ENCODE results near the gene PAM. TPM values are rescaled to one million over a fixed set of nuclear protein-coding genes. Genes with fewer than 3 reads are reported as not detected.

PAM gene
- total RNA-seq, 2 donors from 2014 or later: 32.9 to 38.2 TPM

DNA sequence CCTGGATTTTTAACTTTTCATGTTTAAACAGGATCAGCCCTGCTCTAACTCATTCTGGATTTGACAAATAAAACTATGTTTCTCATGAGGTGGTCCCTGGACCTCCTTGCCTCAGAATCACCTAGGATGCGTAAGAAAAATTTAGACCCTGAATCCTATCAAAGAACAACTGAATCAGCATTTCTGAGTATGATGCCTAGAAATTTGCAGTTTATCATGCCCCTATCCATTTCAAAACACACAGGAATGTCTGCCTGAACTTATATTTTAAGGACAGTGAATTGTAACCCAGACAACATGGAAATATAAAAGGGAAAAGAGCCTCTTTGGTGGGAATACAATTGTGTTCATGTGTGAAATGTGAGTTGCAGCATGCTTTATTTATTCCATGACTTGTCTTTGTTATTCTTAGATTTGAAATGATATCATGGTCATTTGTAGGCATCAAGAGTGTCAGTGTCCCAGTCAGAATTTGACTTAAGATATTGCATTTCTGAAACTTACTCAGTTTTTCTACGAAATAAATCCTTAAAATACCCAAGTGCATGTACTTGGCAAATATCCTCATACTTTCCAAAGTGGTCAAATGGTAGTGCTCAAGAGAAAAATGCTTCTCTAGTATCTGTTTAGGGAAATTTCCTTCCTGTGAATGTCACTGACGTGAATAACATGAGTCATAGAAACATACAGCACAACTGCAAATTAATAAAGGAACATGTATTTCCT is 220.5 kb downstream of the PAM start:
- Mint-ChIP-seq H3K4me1 (peaks cover 6% of the 10 kb centered on the region), H3K27me3 (ENCODE audit: insufficient read depth) (no peaks in the 10 kb centered on the region), H3K4me3 (no peak overlapping the region), H3K36me3 (ENCODE audit: low read depth) (no peaks in the 10 kb centered on the region), H3K27ac (no peak overlapping the region), H3K9me3 (no peaks in the 10 kb centered on the region)
- Histone ChIP-seq H3K27me3 (ENCODE audit: control insufficient read depth, insufficient read depth, low read length, poor library complexity, severe bottlenecking) (no peaks in the 10 kb centered on the region), H3K36me3 (ENCODE audit: control insufficient read depth, insufficient read depth, low read length) (no peaks in the 10 kb centered on the region), H3K9me3 (ENCODE audit: control insufficient read depth, low read length) (no peaks in the 10 kb centered on the region), H3K4me1 (ENCODE audit: control insufficient read depth, insufficient read depth, low read length) (no peaks in the 10 kb centered on the region), H3K9ac (ENCODE audit: extremely low read depth, low read length, poor library complexity, severe bottlenecking) (no peak overlapping the region), H3K27ac (ENCODE audit: low read depth, low read length) (peak overlapping the region; percentile 3), H3K4me3 (ENCODE audit: low read length) (no peak overlapping the region)
- WGBS, 2 experiments (ENCODE audit: insufficient coverage in 1 of 2, insufficient read length in 1 of 2): 91% methylated on average over 3 of the region's 3 CpGs; no CpG with 5 or more reads in 1 of the 2 experiments
- no peak for DNase-seq
- TF ChIP-seq, protein P1, sequence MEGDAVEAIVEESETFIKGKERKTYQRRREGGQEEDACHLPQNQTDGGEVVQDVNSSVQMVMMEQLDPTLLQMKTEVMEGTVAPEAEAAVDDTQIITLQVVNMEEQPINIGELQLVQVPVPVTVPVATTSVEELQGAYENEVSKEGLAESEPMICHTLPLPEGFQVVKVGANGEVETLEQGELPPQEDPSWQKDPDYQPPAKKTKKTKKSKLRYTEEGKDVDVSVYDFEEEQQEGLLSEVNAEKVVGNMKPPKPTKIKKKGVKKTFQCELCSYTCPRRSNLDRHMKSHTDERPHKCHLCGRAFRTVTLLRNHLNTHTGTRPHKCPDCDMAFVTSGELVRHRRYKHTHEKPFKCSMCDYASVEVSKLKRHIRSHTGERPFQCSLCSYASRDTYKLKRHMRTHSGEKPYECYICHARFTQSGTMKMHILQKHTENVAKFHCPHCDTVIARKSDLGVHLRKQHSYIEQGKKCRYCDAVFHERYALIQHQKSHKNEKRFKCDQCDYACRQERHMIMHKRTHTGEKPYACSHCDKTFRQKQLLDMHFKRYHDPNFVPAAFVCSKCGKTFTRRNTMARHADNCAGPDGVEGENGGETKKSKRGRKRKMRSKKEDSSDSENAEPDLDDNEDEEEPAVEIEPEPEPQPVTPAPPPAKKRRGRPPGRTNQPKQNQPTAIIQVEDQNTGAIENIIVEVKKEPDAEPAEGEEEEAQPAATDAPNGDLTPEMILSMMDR (conservative IDR thresholded peaks at IDR 0.05): no peak

DNA sequence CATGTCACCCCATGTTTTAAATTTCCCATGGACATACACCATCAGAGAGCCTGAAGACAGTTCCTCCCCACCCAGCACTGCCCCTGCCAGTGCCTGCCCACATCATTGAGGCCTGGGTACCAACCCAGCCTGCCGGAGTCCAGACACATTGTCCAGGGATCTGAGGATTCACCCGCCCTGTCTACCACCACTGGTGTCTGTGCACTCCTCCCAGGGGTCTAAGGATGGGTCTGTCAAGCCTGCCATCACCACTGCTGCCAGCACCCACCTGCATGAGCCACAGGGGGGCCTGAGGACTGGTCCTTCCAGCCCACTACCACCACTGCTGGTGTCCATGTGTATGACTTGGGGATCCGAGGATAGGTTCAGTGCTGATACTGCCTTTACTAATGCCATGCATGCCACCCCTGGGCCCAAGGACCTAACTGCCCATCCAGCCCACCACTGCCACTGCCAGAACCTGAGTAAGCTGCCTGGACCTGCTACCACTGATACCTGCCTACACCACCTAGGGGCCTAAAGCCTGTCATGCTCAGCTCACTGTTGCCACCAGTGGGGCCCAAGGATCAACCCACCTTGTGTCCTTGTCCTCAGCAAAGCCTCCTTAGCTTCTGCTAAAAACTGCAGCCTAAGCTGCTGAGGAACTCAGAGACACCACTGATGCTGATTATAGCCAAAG is 227.0 kb downstream of the PAM start:
- Histone ChIP-seq H3K27me3 (ENCODE audit: control insufficient read depth, insufficient read depth, low read length, poor library complexity, severe bottlenecking) (no peaks in the 10 kb centered on the region), H3K27ac (ENCODE audit: low read depth, low read length) (no peak overlapping the region), H3K36me3 (ENCODE audit: control insufficient read depth, insufficient read depth, low read length) (no peaks in the 10 kb centered on the region), H3K4me1 (ENCODE audit: control insufficient read depth, insufficient read depth, low read length) (no peaks in the 10 kb centered on the region), H3K9ac (ENCODE audit: extremely low read depth, low read length, poor library complexity, severe bottlenecking) (no peak overlapping the region), H3K9me3 (ENCODE audit: control insufficient read depth, low read length) (no peaks in the 10 kb centered on the region), H3K4me3 (ENCODE audit: low read length) (no peak overlapping the region)
- TF ChIP-seq, protein P1 (conservative IDR thresholded peaks at IDR 0.05): no peak
- no peak for DNase-seq
- Mint-ChIP-seq H3K27ac (no peak overlapping the region), H3K4me3 (no peak overlapping the region), H3K9me3 (peaks cover 2% of the 10 kb centered on the region), H3K36me3 (ENCODE audit: low read depth) (no peaks in the 10 kb centered on the region), H3K4me1 (no peaks in the 10 kb centered on the region), H3K27me3 (ENCODE audit: insufficient read depth) (no peaks in the 10 kb centered on the region)
- 82 to 94% methylated on average over 2 to 3 of the region's 3 CpGs for WGBS, 2 experiments (ENCODE audit: insufficient coverage in 1 of 2, insufficient read length in 1 of 2)

DNA sequence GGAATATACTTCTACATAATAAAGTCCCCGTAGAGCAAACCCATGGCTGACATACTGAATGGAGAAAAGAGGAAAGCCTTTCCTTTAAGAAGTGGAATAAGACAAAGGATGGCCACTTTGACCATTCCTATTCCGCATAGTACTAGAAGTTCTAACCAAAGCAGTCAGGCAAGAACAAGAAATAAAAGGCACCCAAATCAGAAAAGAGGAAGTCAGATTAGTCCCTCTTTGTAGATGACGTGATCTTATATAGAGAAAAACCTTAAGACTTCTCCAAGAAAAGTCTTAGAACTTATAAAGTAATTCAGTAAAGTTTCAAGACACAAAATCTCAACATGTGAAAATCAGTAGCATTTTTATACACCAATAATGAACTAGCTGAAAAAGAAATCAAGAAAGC is 231.0 kb downstream of the PAM start:
- H3K4me3 Mint-ChIP-seq: no peak overlapping the region
- TF ChIP-seq, protein P1 (conservative IDR thresholded peaks at IDR 0.05): no peak

More for the DNA sequence above, 231.0 kb downstream of the PAM start:
- Histone ChIP-seq H3K9me3 (ENCODE audit: control insufficient read depth, low read length) (no peaks in the 10 kb centered on the region), H3K27me3 (ENCODE audit: control insufficient read depth, insufficient read depth, low read length, poor library complexity, severe bottlenecking) (no peaks in the 10 kb centered on the region), H3K9ac (ENCODE audit: extremely low read depth, low read length, poor library complexity, severe bottlenecking) (no peak overlapping the region), H3K4me1 (ENCODE audit: control insufficient read depth, insufficient read depth, low read length) (no peaks in the 10 kb centered on the region), H3K27ac (ENCODE audit: low read depth, low read length) (no peak overlapping the region), H3K4me3 (ENCODE audit: low read length) (no peak overlapping the region), H3K36me3 (ENCODE audit: control insufficient read depth, insufficient read depth, low read length) (no peaks in the 10 kb centered on the region)
- WGBS, 2 experiments (ENCODE audit: insufficient coverage in 1 of 2, insufficient read length in 1 of 2): 88 to 100% methylated on average over 1 to 3 of the region's 3 CpGs
- no peaks in the 10 kb centered on the region for H3K36me3 Mint-ChIP-seq (ENCODE audit: low read depth)
- H3K27ac Mint-ChIP-seq: no peak overlapping the region
- no peak for DNase-seq
- H3K27me3 Mint-ChIP-seq (ENCODE audit: insufficient read depth): peaks cover 2% of the 10 kb centered on the region
- H3K9me3 Mint-ChIP-seq: peaks cover 2% of the 10 kb centered on the region
- no peaks in the 10 kb centered on the region for H3K4me1 Mint-ChIP-seq
